GM21360 (cell line): Measurements from ENCODE around the gene FIBP.
"Not testable (repeated sequence)": the region's sequence is repeated elsewhere in the genome, so short reads cannot be mapped to it uniquely, and the experiment has no call there.

Experiments
- ATAC-seq: cut with Tn5 transposase; IDR thresholded peaks from one replicate; pipeline ENCODE4 v1.9.1; 2021; ENCODE audit warnings: mild to moderate bottlenecking, moderate library complexity; ENCODE audit not compliant: unreplicated experiment

FIBP gene

GRCh38 chr11:65849366-65849765, 38.9 kb downstream of the FIBP start:
- ATAC-seq: no peak

DNA sequence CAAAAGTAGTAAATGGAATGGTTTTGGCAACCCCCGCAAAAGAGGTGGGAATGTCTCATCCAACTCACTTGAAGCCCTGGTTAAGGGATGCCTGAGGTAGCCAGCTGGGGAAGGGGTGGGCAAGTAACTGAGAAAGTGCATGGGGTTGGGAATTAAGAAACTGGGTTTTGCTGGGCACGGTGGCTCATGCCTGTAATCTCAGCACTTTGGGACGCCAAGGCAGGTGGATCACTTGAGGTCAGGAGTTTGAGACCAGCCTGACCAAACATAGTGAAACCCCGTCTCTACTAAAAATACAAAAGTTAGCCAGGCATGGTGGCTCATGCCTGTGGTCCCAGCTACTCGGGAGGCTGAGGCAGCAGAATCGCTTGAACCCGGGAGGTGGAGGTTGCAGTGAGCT, 39.6 kb downstream of the FIBP start:
- not testable (repeated sequence) for ATAC-seq

DNA sequence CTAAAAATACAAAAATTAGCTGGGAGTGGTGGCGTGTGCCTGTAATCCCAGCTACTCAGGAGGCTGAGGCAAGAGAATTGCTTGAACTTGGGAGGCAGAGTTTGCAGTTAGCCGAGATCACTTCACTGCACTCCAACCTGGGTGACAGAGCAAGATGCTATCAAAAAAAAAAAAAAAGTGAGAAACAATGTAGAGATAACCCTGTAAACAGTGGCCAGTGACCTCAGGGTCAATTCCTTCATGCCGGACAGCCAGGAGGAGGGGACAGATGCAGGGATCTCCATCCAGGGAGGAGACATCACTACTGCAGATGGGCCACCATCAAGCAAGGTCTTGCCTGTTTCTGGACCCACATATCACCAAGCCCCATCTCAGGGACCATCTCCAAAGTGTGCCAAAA, 40.5 kb downstream of the FIBP start:
- no peak for ATAC-seq

DNA sequence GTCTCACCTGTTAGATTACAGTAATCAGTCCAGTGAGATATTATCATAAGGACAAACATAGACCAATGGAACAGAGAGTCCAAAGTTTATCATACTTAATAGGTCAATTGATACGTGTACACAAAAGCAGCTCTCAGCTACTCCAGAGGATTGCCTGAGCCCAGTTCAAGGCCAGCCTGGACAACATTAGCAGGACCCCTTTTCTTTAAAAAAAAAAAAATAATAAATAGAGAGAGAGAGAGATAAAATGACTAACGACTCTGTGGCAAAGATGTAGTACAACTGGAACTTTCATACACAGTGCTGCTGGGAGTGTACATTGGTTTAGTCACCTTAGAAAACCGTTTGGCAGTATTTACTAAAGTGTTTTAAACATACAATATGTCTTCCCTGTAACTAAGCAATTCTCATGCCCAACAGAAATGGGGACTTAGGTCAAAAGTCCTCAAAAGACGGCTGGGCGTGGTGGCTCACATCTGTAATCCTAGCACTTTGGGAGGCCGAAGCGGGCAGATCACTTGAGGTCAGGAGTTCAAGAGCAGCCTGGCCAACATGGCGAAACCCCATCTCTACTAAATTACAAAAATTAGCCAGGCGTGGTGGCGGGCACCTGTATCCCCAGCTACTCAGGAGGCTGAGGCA, 43.9 kb downstream of the FIBP start:
- ATAC-seq: no peak

DNA sequence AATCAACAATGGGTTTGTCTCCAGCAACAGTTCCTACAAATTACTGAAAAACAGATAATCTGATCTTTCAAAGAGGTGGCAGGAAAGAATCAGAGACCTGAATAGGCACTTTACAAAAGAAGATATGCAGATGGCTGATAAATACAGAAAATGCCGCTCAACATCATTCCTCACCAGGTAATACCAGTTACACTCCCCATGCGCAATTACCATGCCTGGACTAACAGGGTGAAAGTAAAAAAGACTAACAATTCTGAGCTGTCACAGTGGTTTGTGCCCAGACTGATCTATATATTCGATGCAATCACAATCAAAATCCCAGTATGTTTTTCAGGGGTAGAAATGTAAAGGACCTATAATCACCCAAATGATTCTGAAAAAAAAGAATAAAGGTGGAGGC, 44.5 kb downstream of the FIBP start:
- no peak for ATAC-seq

- ATAC-seq: no peak
Observed at GRCh38 chr11:65842144-65842543, 46.1 kb downstream of the FIBP start.

DNA sequence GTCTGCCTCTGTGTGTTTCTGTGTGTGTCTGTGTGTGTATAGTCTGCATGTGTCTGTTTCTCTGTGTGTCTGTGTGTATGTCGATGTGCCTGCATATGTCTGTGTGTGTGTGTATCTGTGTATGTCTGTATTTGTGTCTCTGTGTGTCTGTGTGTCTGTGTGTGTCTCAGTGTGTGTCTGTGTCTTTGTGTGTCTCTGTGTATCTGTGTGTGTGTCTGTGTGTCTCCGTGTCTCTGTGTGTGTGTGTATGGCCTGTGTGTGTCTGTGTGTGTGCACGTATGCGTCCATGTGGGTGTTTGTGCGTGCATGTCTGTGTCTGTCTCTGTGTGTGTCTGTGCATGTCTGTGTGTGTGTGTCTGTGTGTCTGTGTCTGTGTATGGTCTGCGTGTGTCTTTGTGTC, 54.1 kb downstream of the FIBP start:
- ATAC-seq: no peak
